ENCODE measurements around the gene UBE2S.

Gene UBE2S

DNA sequence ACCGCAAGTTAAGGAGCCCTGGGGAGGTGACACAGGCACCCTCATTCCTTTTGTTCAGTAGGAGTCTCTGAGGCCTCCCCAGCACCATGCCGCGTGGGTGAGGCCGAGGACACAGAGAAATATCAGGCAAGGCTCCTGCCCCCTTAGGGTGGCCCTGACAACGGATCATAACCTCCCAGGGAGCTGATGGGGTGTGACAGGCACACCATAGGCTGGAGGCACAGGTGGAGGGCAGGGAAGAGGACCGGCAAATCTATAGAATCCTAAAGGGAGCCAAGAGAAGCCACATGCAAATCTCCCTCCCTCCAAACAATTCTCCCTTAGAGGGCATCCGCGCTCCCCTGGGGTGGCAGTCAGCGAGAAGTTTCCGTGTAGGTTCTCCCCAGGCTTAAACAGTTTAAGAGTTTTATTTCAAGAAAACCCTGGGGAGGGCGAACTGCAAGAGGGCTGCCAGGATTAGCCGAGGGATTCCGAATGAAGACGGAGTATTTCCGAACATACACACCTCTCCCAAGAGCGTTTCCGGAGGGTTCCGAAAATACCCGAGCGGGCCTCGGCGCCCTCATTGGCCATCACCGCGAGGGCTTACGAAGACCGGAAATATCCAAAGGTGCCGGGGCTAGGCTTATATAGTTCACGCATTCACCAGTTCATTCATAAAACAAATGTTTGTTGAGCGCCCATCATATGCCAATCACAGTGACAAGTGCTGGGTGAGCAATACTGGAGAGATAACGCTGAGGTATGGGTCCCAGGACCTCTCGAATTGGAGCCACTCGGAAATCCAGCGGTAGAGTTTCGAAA, 22.5 kb downstream of the UBE2S start:
- DNase-seq (ENCODE audit: low read depth in 1 of 2, low spot score in 1 of 2), result peak; percentile 85 to 88

DNA sequence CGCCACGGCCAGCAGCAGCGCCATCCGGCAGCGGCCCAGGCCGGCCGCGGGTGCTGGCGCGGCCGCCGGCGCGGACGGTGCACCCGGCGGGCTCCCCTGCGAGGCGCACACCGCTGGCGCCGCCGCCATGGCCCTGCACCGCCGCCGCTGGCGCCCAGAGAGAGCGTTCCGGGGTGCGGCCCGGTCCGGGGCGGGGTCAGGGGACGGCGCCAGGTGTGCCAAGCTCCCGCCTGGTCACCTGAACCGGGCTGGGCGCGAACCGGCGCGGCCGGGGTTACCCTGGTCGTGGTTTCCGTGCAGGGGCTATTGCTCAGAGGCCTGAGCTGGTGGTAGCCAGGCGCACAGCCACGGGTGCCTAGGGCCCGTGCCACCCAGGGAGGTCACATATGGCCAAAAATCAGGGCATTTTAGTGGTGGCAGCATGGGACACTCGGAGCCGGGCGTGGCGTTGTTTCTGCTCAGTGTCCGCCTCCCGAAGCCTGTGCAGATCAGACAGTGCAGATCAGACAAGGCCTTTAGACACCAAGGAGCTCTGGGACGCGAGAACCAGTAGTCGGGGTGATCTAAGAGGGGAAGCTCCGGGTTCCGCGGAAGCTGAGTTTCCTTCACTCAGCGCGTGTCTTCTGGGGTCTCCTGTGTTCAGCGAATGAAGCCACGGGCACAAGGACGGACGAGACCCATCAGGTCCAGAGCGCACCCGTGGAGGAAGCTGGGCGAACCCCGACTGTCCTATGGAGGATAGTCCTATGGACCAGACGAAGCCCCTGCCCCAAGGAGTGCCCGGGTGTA, 23.3 kb downstream of the UBE2S start, which contains the start of gene TMEM238:
TSS of gene TMEM238 (minus strand) at position 162 of the 789 bp plus-strand sequence. CDS start at position 129, 33 bp downstream.
- peak in 1 of 2 donors; percentile 20 for DNase-seq (ENCODE audit: low read depth in 1 of 2, low spot score in 1 of 2)

DNA sequence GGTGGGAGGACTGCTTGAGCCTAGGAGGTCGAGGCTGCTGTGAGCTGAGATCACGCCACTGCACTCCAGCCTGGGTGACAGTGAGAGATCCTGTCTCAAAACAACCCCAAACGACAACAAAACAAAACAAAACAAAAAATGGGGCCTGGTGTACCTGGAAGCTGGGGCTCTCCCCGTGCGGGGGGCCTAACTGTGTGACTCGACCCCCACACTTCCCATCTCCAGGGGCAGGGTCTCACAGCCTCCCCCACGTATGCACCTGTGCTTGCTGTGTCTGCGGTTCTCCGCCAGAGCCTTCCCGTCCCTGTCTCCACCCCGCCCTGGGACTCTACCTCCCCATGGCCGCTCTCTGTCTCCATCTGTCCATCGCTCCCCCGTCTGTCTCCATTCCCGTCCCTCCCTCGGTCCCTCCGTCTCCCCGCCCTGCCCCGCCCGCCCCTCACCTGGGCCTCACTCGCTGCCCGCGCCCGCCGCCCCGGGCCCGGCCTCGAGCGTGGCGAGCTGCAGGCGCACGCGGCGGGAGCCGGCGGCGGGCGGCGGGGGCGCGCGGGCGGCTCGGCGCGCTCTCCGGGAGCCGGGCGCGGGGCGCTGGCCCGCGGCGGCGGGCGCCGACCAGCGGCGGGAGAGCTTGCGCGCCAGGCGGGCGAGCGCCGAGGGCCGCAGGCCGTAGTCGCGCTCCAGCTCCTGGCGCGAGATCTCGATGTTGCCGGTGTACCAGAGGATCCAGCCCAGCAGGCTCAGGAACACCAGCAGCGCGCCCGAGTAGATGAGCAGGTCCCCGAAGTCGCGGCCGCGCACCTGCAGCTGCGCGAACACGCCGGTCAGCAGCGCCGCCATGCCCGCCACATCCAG, 24.1 kb downstream of the UBE2S start:
- DNase-seq (ENCODE audit: low read depth in 1 of 2, low spot score in 1 of 2), result no peak

DNA sequence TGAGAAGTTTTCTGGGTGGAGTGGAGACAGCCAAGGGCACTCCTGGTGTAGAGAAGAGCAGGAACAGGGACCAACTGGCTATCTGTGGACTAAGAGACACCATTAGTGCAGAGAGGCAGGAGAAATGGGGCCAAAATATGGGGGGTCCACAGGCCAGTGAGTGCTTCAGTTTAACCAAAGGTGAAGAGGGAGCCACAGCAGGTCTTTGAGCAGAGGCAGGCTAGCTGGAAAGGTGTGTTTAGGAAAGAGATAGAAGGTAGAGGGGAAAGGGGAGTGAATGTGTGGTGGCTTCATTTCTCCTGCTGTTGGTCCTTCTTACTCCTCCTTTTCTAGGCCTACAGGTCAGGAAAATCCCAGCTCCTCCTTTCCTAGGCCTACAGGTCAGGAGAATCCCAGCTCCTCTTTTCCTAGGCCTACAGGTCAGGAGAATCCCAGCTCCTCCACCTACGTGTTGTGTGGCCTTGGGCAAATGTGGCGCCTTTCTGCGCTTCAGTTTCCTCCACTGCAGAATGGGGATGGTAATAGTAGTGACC, 25.0 kb downstream of the UBE2S start:
- DNase-seq (ENCODE audit: low read depth in 1 of 2, low spot score in 1 of 2), result no peak

DNA sequence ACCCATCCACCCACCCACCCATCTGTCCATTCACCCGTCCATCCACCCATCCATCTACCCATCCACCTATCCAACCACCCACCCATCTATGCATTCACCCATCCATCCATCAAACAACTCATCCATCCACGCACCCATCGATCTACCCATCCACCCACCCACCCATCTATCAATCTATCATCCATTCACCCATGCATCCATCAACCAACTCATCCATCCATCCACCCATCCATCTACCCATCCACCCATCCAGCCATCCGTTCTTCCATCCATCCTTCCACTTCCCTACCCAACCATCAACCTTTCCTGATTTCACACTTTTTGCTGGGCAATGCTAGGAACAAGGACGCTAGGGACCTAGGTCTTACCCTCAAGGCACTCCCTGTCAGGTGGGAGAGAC, 25.6 kb downstream of the UBE2S start:
- no peak for DNase-seq (ENCODE audit: low read depth in 1 of 2, low spot score in 1 of 2)

DNA sequence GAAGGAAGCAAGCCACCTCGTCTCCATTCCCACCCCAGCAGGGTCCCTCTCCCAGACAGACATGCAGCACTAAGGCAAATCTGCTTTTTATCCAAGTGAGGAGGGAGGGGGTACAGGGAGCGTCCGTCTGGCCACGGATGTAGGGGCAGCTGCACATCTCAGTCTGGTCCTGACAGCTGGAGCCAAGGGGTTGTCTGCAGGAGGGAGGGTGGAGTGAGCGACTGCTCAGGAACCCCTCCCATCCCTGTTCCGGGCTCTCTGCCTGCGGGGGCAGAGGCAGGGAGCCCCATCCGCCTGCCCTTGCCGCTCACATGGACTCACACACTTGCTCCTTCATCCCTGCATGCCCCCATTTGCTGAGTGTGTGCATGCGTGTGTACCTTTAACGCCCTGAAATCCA, 28.4 kb downstream of the UBE2S start:
- no peak for DNase-seq (ENCODE audit: low read depth in 1 of 2, low spot score in 1 of 2)

DNA sequence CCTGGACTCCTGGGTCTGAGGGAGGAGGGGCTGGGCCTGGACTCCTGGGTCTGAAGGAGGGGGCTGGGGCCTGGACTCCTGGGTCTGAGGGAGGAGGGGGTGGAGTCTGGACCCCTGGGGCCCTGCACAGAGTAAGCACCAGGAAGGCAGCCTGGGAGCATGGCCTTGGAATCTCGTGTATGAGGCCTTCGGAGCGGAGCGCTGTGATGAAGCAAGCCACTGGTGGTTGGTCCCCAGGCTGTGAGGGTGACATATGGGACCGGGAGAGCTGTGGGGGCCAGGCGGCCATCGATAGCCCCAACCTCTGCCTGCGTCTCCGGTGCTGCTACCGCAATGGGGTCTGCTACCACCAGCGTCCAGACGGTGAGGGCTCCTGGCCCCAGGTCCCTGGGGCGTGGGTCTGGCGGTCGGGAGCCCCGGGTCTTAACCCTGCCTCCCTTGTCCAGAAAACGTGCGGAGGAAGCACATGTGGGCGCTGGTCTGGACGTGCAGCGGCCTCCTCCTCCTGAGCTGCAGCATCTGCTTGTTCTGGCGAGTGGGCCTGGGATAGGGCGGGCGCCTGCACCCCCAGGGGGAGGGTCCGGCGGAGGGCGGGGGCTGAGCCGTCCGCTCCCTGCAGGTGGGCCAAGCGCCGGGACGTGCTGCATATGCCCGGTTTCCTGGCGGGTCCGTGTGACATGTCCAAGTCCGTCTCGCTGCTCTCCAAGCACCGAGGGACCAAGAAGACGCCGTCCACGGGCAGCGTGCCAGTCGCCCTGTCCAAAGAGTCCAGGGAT, 30.0 kb downstream of the UBE2S start:
- no peak for DNase-seq (ENCODE audit: low read depth in 1 of 2, low spot score in 1 of 2)

DNA sequence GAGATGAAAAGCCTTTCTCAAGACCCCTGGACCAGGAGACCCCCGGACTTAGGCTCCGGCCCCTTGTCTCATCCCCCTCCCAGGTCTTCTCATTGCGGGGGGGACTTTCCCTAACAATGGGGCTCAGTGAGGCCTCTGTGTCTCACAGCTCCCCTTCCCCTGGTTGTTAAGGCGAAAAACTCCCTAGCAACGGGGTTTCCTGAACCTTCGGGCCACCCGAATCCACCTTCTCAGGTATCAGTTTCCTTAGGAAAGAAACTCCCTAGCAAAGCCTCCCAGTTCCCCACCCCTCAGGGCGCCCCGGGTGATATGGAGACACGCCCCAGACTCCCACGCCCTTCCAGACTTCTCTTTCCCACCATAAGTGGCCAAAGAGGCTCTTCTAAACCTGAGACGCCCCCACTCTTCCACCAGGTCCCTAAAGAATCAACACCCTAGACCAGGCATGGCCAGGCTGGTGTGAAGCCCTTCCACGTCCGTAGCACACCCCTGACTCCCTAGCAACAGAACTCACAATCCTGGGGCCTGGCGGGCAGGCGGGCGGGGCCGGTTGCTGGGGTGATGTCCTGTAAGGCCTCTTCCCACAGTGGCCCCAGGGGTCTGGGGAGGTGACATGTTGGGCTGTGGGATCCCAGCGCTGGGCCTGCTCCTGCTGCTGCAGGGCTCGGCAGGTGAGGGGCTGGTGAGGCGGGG, 31.2 kb downstream of the UBE2S start, which contains the start of gene TMEM190:
TSS of gene TMEM190 (plus strand) at position 586 of the 693 bp plus-strand sequence. CDS start at position 614, 28 bp downstream.
- no peak for DNase-seq (ENCODE audit: low read depth in 1 of 2, low spot score in 1 of 2)

DNA sequence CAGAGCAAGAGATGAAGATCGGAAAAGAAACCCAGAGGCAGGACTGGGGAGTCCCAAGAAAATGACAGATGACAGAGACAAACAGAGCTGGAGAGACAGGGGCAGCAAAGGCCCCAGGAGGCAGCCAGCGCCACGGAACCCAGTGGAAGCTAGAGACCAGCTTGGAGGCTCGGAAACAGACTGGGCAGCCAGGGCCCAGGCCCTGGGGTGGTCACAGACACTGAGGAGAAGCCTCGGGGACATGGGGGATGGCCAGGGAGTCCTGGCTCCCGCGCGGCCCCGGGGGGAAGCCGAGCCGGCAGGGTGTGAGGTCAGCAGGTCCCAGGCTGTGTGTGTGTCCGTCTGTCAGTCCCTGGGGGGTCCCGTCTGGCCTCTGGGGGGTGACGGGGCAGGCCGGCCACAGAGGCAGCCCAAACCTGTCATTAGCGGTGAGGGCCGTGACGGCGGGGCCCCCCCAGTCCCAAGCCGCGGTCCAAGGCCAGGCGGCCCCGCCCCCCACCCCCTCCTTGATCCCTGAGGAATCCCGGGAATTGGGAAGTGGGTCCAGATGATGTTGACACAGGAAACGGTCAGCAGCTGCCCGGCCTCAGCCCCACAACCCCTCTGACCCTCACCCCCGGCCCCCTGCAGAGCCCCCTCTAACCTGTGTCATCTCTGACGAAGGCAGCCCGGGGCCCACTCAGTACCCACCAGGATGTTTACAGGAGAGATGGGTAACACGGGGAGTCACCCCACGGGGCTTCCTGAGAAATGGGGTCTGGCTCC, 33.4 kb downstream of the UBE2S start:
- no peak for DNase-seq (ENCODE audit: low read depth in 1 of 2, low spot score in 1 of 2)

DNA sequence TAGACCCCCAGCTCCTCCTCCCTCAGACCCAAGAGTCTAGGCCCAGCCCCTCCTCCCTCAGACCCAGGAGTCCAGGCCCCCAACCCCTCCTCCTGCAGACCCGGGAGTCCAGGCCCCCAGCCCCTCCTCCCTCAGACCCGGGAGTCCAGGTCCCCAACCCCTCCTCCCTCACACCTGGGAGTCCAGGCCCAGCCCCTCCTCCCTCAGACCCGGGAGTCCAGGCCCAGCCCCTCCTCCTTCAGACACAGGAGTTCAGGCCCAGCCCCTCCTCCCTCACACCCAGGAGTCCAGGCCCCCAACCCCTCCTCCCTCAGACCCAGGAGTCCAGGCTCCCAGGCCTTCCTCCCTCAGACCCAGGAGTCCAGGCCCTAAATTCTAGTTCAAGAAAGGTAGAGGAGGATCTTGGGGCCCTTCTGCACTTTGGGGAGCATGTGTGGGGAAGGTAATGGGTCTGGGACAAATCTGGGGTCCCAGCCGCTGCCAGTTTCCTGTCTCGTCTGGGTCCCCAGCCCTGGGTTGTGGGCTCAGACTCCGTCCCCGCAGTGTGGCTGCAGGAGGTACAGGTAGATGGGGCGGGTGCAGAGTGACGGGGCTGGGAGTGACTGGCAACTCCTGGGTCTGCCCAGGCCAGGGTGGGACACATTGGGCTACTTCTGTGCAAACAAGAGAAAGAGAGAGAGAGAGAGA, 34.1 kb downstream of the UBE2S start:
- DNase-seq (ENCODE audit: low read depth in 1 of 2, low spot score in 1 of 2), result no peak

DNA sequence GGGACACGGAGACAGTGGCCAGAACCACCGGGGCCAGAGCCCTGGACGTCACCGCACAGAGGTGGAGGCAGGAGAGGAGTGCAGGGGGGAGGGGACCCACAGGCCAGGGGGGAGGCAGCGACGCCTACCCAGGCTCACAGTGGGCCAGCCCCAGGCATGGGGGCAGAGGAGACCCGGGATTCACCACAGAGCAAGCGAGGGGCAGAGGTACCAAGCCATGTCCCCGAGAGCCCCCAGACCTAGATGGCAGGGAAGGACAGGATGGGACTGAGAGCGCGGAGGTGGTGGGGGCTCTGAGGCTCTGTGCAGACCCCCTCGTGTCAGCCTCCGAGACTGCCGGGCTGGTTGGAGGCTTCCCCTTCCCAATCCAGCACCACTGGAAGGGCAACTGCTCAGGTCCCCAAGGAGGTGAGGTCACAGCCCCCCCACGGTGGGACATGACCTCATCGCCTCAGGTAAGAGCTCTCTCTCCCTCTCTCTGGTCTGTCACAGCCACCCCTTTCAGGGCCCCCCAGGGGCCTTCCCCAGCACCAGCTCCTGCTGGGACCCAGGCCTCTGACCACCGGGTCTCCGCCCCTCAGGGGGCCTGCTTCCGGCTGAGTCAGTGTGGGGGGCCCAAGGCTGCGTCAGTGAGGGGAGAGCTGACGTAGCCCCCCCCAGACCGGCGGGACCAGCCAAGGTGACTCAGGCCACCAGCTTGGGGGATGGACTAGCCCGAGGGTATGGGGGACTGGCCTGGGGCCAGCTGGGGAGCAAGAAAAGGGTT, 35.1 kb downstream of the UBE2S start:
- DNase-seq (ENCODE audit: low read depth in 1 of 2, low spot score in 1 of 2), result no peak

DNA sequence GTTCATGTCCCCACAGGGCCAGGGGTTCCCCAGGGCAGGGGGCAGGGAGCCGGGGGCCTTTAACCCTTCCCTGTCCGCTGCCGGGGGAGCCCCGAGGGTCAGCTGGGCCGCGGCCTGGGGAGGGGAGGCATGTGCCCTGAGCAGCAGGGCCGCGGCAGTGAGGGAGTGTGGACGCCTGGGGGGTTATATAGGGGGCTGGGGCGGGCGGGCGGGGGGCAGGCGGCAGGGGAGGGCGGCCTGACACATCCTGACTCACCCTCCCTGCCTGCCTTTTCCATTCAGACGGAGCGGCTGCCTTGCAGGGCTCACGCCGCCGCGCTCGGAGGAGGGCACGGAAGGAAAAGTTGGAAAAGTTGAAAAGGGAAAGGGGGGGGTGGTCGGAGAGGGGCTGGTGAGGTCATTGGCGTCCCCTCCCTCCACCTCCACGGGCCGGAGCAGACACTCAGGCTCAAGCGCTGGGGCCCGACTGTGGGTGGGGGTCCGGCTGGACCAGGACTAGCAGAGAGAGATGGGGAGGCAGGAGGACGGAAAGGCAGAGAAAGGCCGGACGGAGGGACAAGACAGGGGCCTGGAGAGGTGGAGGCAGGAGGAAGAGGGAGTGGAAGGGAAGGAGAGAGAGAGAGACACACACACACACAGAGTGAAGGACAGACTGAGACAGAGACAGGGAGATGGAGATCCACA, 37.1 kb downstream of the UBE2S start, which contains the start of gene IL11:
TSS of gene IL11 (minus strand) at position 159 of the 684 bp plus-strand sequence. CDS start at position 6, 153 bp downstream.
- DNase-seq (ENCODE audit: low read depth in 1 of 2, low spot score in 1 of 2), result no peak

DNA sequence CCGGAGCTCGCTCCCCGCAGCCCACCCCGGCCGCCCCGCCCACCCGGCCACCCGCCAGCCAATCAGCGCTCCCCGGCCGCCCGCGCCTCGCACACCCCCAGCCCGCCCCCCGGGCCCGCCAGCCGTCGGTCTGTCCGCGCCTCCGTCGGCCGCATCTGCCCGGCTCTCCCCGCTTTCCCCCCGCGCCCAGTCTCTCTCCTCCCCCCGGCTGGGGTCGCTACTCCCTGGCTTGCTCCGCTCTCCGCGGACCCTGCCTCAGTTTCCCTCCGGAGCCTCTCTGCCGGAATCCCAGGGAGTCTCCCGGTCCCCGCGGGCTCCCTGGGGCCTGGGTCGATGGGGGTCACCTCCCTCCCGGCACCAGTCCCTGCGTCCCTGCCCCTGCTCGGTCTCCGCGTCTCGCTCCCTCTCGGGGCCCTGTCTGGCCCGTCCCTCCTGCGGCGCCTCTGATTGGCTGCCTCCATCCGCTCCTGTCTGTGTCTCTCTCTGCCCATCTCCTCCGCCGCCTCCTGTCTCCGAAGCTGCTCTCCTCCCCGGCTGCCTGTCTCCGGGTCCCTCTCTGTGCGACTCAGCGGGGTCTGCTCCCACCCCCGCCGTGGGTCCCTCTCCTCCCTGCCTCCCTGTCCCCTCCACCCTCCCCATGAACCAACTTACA, 37.8 kb downstream of the UBE2S start:
- no peak for DNase-seq (ENCODE audit: low read depth in 1 of 2, low spot score in 1 of 2)

DNA sequence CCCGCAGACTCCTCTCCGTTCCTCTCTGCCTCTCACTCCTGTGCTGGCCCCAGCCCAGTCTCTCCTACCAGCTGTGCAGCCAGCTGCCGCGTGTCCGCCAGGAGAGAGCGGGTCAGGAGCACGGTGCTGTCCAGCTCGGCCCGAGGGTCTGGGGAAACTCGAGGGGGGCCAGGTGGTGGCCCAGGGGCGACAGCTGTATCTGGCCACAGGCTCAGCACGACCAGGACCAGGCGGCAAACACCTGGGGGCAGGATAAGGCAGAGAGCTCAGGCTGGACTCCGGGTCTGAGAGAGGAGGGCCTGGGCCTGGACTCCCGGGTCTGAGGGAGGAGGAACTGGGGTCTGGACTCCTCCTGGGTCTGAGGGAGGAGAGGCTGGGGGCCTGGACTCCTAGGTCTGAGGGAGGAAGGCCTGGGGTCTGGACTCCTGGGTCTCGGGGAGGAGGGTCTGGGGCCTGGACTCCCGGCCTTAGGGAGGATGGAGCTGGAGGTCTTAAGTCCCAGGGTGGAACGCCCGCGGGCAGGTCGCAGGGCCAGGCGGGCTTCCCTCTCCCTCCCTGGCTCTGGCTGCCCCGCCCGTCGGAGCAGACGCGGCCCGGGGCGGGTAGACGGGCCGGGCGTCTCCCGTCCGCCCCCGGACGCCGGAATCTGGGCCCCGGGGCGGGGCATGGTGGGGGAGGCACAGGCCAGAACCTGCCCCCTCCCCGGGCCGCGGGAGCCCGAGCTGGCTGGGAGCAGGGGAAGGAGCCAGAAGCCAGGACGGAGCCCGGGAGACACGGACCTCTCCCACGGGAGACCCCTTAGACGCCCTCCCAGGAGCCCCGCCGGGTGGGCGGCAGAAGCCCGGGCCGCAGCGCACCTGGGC, 38.7 kb downstream of the UBE2S start:
- DNase-seq (ENCODE audit: low read depth in 1 of 2, low spot score in 1 of 2), result no peak

DNA sequence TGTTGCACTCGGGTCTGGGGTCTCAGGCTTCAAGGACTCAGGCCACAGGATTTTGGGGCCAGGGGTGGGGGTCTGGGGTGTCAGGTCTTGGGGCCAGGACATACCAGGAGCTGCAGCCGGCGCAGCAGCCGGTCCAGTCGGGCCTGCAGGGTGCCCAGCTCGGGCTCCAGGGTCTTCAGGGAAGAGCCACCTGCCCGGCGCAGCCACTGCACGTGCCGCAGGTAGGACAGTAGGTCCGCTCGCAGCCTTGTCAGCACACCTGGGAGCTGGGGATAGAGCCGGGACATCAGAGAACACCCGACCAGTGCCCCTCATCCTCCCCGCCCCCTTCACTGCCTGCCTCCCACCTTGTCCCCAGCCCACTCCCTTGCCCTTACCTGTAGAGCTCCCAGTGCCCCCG, 39.5 kb downstream of the UBE2S start:
- no peak for DNase-seq (ENCODE audit: low read depth in 1 of 2, low spot score in 1 of 2)

Data from activated T-helper 1 cell treated with anti-CD3 and anti-CD28 coated beads, Interleukin-2, amount 50 U/mL, for 16 hours (primary cell).